ENCODE data around the gene C2CD5. TPM values are rescaled to one million over a fixed set of nuclear protein-coding genes. Genes with fewer than 3 reads are reported as not detected.

C2CD5 gene
- total RNA-seq, 2 donors from 2014 or later: 26.6 to 37.6 TPM

- Histone ChIP-seq H3K36me3 (no peaks in the 10 kb centered on the region), H3K27me3 (replicated peaks; ENCODE audit: insufficient read depth) (no peaks in the 10 kb centered on the region), H3K27ac (no peak overlapping the region), H3K9me3 (no peaks in the 10 kb centered on the region), H3K4me1 (replicated peaks) (no peaks in the 10 kb centered on the region), H3K4me3 (no peak overlapping the region)
- TF ChIP-seq POLR2A (IDR thresholded peaks at IDR 0.05) (no peak), POLR2AphosphoS5 (IDR thresholded peaks at IDR 0.05) (no peak), CTCF (IDR thresholded peaks at IDR 0.05) (no peak)
- intact Hi-C loops (cut with DNase I): loop anchor here (5.0 kb wide), 1 partner anchor 107 kb away; no protein-coding TSS in a partner anchor
- 94% methylated on average over 2 of the region's 2 CpGs for WGBS
- DNase-seq (ENCODE audit: low spot score): no peak
Measured at GRCh38 chr12:22525426-22525825, 18.9 kb downstream of the C2CD5 start.

GRCh38 chr12:22518998-22519397 lies 25.3 kb downstream of the C2CD5 start:
- intact Hi-C loops (cut with DNase I): no loop called here
- no peaks in the 10 kb centered on the region for H3K4me1 ChIP-seq (replicated peaks)
- no peak for TF ChIP-seq CTCF (IDR thresholded peaks at IDR 0.05)
- no peak for TF ChIP-seq POLR2A (IDR thresholded peaks at IDR 0.05)
- TF ChIP-seq POLR2AphosphoS5 (IDR thresholded peaks at IDR 0.05): no peak
- no peaks in the 10 kb centered on the region for H3K36me3 ChIP-seq
- no peak overlapping the region for H3K27ac ChIP-seq
- 89% methylated on average over 6 of the region's 6 CpGs for WGBS
- no peak overlapping the region for H3K4me3 ChIP-seq
- no peak for DNase-seq (ENCODE audit: low spot score)
- H3K27me3 ChIP-seq (replicated peaks; ENCODE audit: insufficient read depth): no peaks in the 10 kb centered on the region
- no peaks in the 10 kb centered on the region for H3K9me3 ChIP-seq

- intact Hi-C loops (cut with DNase I): no loop called here
- TF ChIP-seq POLR2A (IDR thresholded peaks at IDR 0.05) (no peak), CTCF (IDR thresholded peaks at IDR 0.05) (no peak), POLR2AphosphoS5 (IDR thresholded peaks at IDR 0.05) (no peak)
- Histone ChIP-seq H3K27ac (no peak overlapping the region), H3K9me3 (no peaks in the 10 kb centered on the region), H3K4me3 (no peak overlapping the region), H3K27me3 (replicated peaks; ENCODE audit: insufficient read depth) (no peaks in the 10 kb centered on the region), H3K4me1 (replicated peaks) (no peaks in the 10 kb centered on the region), H3K36me3 (no peaks in the 10 kb centered on the region)
- DNase-seq (ENCODE audit: low spot score): no peak
- WGBS: 4% methylated on average over 1 of the region's 1 CpG
Measured at GRCh38 chr12:22518060-22518719, 26.2 kb downstream of the C2CD5 start.

- H3K27me3 ChIP-seq (replicated peaks; ENCODE audit: insufficient read depth): no peaks in the 10 kb centered on the region
- no peak for DNase-seq (ENCODE audit: low spot score)
- TF ChIP-seq CTCF (IDR thresholded peaks at IDR 0.05): no peak
- TF ChIP-seq POLR2A (IDR thresholded peaks at IDR 0.05): no peak
- no peak for TF ChIP-seq POLR2AphosphoS5 (IDR thresholded peaks at IDR 0.05)
- no peaks in the 10 kb centered on the region for H3K9me3 ChIP-seq
- no peak overlapping the region for H3K4me3 ChIP-seq
- intact Hi-C loops (cut with DNase I): no loop called here
- H3K27ac ChIP-seq: no peak overlapping the region
- H3K4me1 ChIP-seq (replicated peaks): no peaks in the 10 kb centered on the region
- 90% methylated on average over 1 of the region's 1 CpG for WGBS
- H3K36me3 ChIP-seq: no peaks in the 10 kb centered on the region
Measured at GRCh38 chr12:22514875-22515274, 29.5 kb downstream of the C2CD5 start.

- WGBS: 87% methylated on average over 2 of the region's 2 CpGs
- H3K27me3 ChIP-seq (replicated peaks; ENCODE audit: insufficient read depth): no peaks in the 10 kb centered on the region
- TF ChIP-seq POLR2A (IDR thresholded peaks at IDR 0.05): no peak
- no peak for TF ChIP-seq POLR2AphosphoS5 (IDR thresholded peaks at IDR 0.05)
- no peak for TF ChIP-seq CTCF (IDR thresholded peaks at IDR 0.05)
- no peaks in the 10 kb centered on the region for H3K9me3 ChIP-seq
- H3K4me3 ChIP-seq: no peak overlapping the region
- DNase-seq (ENCODE audit: low spot score): no peak
- H3K36me3 ChIP-seq: no peaks in the 10 kb centered on the region
- intact Hi-C loops (cut with DNase I): no loop called here
- H3K27ac ChIP-seq: no peak overlapping the region
- H3K4me1 ChIP-seq (replicated peaks): no peaks in the 10 kb centered on the region
Measured at GRCh38 chr12:22505826-22506225, 38.5 kb downstream of the C2CD5 start.

Measured in prostate gland (tissue), 2 donors.